ENCODE results near the gene TMEM209.

DNA sequence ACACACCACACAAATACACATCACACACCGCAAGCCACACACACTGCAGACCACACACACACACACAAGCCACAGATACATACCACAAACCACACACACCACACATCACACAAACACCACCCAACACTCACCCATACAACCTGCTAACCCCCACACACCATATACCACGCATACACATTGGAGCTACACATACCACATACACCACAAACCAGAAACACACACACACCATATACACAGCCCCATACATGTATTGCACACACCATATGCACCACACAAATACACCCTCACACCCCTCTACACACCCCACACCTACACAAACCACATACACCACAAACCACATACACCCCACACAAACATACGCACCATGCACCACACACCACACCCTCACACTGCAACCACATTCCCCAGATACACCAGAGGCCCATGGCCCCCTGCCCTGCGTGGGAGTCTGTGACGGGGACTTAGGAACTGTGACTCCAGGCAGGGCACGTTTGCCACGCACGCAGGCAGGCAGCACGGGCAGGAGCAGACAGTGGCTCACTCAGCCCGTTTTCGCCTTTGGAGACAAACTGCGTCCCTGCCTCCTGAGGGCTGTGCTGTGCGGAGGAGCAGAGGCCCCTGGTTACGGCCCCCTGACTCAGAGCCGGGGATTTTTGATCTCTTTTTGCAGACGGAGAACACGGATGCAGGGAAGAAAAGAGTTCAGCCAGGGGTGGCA is 52.6 kb downstream of the TMEM209 start:
- TF ChIP-seq, protein P1, sequence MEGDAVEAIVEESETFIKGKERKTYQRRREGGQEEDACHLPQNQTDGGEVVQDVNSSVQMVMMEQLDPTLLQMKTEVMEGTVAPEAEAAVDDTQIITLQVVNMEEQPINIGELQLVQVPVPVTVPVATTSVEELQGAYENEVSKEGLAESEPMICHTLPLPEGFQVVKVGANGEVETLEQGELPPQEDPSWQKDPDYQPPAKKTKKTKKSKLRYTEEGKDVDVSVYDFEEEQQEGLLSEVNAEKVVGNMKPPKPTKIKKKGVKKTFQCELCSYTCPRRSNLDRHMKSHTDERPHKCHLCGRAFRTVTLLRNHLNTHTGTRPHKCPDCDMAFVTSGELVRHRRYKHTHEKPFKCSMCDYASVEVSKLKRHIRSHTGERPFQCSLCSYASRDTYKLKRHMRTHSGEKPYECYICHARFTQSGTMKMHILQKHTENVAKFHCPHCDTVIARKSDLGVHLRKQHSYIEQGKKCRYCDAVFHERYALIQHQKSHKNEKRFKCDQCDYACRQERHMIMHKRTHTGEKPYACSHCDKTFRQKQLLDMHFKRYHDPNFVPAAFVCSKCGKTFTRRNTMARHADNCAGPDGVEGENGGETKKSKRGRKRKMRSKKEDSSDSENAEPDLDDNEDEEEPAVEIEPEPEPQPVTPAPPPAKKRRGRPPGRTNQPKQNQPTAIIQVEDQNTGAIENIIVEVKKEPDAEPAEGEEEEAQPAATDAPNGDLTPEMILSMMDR (conservative IDR thresholded peaks at IDR 0.05; ENCODE audit: low read length): no peak
- TF ChIP-seq EZH2phosphoT487 (IDR thresholded peaks at IDR 0.05; ENCODE audit: borderline replicate concordance): no peak
